ENCODE results near the gene FOXRED1.

DNA sequence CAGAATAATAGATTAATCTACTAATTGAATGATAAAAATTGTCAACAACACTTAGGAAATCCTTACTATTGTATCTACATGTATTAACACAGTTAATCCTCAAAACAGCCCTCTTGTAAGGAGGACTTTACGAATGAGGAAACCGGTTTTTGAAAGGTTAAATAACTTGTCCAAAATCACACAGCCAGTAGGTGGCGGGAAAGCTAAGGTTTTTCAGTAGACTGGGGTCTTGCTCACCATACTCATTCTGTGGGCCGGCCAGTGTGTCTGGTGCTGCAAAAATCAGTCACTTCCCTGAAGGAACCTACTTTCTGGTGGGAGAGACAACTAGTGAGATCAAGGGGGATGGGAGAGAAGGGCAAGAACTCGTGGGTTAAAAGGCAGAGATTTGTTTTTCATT lies 38.8 kb downstream of the FOXRED1 start:
- TF ChIP-seq CTCF (IDR thresholded peaks at IDR 0.05) (no peak), POLR2AphosphoS5 (IDR thresholded peaks at IDR 0.05) (no peak), EP300 (IDR thresholded peaks at IDR 0.05) (no peak), POLR2A (IDR thresholded peaks at IDR 0.05) (no peak)

Measured in upper lobe of left lung (tissue), 4 donors.